ENCODE results near the gene INPP5A. TPM values are rescaled to one million over a fixed set of nuclear protein-coding genes. Genes with fewer than 3 reads are reported as not detected.

Gene INPP5A
- total and polyA plus RNA-seq, 2 experiments from 2014 or later = 41.2 to 53.6 TPM

DNA sequence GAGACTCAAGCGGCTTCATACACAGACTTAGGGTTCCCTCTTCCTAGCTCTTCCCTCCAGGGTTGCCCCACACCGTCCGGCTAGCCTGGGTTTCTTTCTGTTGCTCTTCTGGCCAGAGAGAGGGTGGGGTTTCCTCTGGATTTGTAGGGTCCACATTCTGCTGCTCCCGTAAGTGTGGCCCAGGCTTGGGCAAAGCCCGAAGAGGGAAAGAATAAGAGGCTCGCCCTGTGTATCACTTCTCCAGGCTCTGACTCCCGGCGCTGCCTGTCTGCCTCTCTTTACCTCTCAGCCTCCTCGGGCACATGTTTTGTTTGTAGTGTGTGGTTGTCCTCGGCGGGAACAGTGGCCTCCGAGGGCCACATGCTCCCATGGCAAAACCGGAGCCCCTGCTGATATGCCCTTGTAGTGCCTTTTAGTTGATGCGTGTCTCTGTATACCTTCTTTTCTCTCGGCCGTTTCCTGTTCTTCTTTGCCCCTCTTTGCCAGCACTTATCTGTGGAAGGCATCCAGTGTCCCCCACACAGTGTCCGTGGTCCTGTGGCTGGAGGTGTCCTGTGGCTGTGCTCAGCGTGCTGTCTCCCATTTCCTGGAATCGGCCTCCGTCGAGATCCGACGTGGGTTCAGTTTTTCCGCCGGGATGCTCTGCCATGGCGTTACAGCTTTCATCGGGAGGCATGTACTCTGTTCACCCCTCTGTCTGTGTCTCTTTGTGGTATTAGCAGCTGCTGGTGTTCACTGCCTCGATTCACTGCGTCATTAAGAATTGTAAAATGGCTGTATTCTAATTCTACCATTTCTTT is 102.9 kb downstream of the INPP5A start:
- 96% methylated on average over 29 of the region's 29 CpGs for WGBS (ENCODE audit: low lambda C conversion rate, missing lambda C conversion rate)
- no peak for TF ChIP-seq CTCF (IDR thresholded peaks at IDR 0.05; ENCODE audit: poor library complexity)
- no peak for TF ChIP-seq EZH2 (IDR thresholded peaks at IDR 0.05; ENCODE audit: borderline replicate concordance)
- TF ChIP-seq EZH2phosphoT487 (IDR thresholded peaks at IDR 0.05; ENCODE audit: low read depth, severe bottlenecking, unreplicated experiment) = no peak
- Histone ChIP-seq H3K4me3 (no peak overlapping the region), H3K27me3 (no peaks in the 10 kb centered on the region), H3K9me2 (replicated peaks; ENCODE audit: insufficient read depth) (no peaks in the 10 kb centered on the region), H3K36me3 (replicated peaks; ENCODE audit: insufficient read depth, low read depth) (no peaks in the 10 kb centered on the region), H4K20me1 (ENCODE audit: insufficient read depth, poor library complexity, severe bottlenecking) (peaks cover 8% of the 10 kb centered on the region), H2AFZ (no peak overlapping the region), H3K9me3 (ENCODE audit: low read depth) (no peaks in the 10 kb centered on the region), H3K4me1 (ENCODE audit: insufficient read depth) (peaks cover 6% of the 10 kb centered on the region), H3K79me2 (peaks cover 70% of the 10 kb centered on the region), H3K4me2 (no peak overlapping the region), H3K27ac (no peak overlapping the region)
- DNase-seq (ENCODE audit: low spot score) = no peak

GRCh38 chr10:132641401-132641800 is 103.8 kb downstream of the INPP5A start:
- H3K9me2 ChIP-seq (replicated peaks; ENCODE audit: insufficient read depth) = no peaks in the 10 kb centered on the region
- no peak for DNase-seq (ENCODE audit: low spot score)
- H3K36me3 ChIP-seq (replicated peaks; ENCODE audit: insufficient read depth, low read depth) = no peaks in the 10 kb centered on the region
- H3K27me3 ChIP-seq = no peaks in the 10 kb centered on the region
- WGBS (ENCODE audit: low lambda C conversion rate, missing lambda C conversion rate) = 75% methylated on average over 8 of the region's 8 CpGs
- H3K79me2 ChIP-seq = peaks cover 66% of the 10 kb centered on the region
- no peak for TF ChIP-seq EZH2phosphoT487 (IDR thresholded peaks at IDR 0.05; ENCODE audit: low read depth, severe bottlenecking, unreplicated experiment)
- TF ChIP-seq CTCF (IDR thresholded peaks at IDR 0.05; ENCODE audit: poor library complexity) = no peak
- no peak for TF ChIP-seq EZH2 (IDR thresholded peaks at IDR 0.05; ENCODE audit: borderline replicate concordance)
- H3K4me1 ChIP-seq (ENCODE audit: insufficient read depth) = peaks cover 6% of the 10 kb centered on the region
- H3K4me2 ChIP-seq = no peak overlapping the region
- H3K4me3 ChIP-seq = no peak overlapping the region
- no peak overlapping the region for H2AFZ ChIP-seq
- H4K20me1 ChIP-seq (ENCODE audit: insufficient read depth, poor library complexity, severe bottlenecking) = peaks cover 8% of the 10 kb centered on the region
- H3K9me3 ChIP-seq (ENCODE audit: low read depth) = no peaks in the 10 kb centered on the region
- H3K27ac ChIP-seq = no peak overlapping the region

GRCh38 chr10:132641966-132642731 is 104.6 kb downstream of the INPP5A start:
- peaks cover 58% of the 10 kb centered on the region for H3K79me2 ChIP-seq
- peaks cover 8% of the 10 kb centered on the region for H4K20me1 ChIP-seq (ENCODE audit: insufficient read depth, poor library complexity, severe bottlenecking)
- 90% methylated on average over 33 of the region's 33 CpGs for WGBS (ENCODE audit: low lambda C conversion rate, missing lambda C conversion rate)
- no peak for DNase-seq (ENCODE audit: low spot score)
- no peak overlapping the region for H3K4me2 ChIP-seq
- H3K4me1 ChIP-seq (ENCODE audit: insufficient read depth) = peaks cover 6% of the 10 kb centered on the region
- H3K9me2 ChIP-seq (replicated peaks; ENCODE audit: insufficient read depth) = no peaks in the 10 kb centered on the region
- no peak overlapping the region for H2AFZ ChIP-seq
- no peaks in the 10 kb centered on the region for H3K27me3 ChIP-seq
- H3K27ac ChIP-seq = no peak overlapping the region
- H3K36me3 ChIP-seq (replicated peaks; ENCODE audit: insufficient read depth, low read depth) = no peaks in the 10 kb centered on the region
- no peak overlapping the region for H3K4me3 ChIP-seq
- TF ChIP-seq CTCF (IDR thresholded peaks at IDR 0.05; ENCODE audit: poor library complexity) (no peak), EZH2 (IDR thresholded peaks at IDR 0.05; ENCODE audit: borderline replicate concordance) (no peak), EZH2phosphoT487 (IDR thresholded peaks at IDR 0.05; ENCODE audit: low read depth, severe bottlenecking, unreplicated experiment) (no peak)
- H3K9me3 ChIP-seq (ENCODE audit: low read depth) = no peaks in the 10 kb centered on the region
